Loucy (cell line): Measurements from ENCODE around the gene SMCO3.

Experiments used
- CTCF ChIP-seq: fragments of 200-600 bp; sonication (generic); conservative IDR thresholded peaks from 2 replicates; pipeline ENCODE4 v1.5.1; 2014; ENCODE audit warnings: mild to moderate bottlenecking, antibody characterized with exemption, low read length
- EZH2phosphoT487 ChIP-seq: fragments of 200-600 bp; IDR thresholded peaks from 2 replicates; pipeline ENCODE4 v1.6.1; 2018; ENCODE audit warnings: antibody characterized with exemption, mild to moderate bottlenecking, moderate library complexity, borderline replicate concordance

GRCh38 chr12:14772946-14773345, 41.0 kb downstream of the SMCO3 start:
- TF ChIP-seq CTCF, result no peak
- no peak for TF ChIP-seq EZH2phosphoT487
